DMS53 (cell line): ENCODE results near the gene PRRT1B.
"Not testable (repeated sequence)": the region's sequence is repeated elsewhere in the genome, so short reads cannot be mapped to it uniquely, and the experiment has no call there.

Experiments used
- DNase-seq: peaks from one replicate; lab custom pipeline; 2025; lab: John Stamatoyannopoulos, UW

PRRT1B gene

DNA sequence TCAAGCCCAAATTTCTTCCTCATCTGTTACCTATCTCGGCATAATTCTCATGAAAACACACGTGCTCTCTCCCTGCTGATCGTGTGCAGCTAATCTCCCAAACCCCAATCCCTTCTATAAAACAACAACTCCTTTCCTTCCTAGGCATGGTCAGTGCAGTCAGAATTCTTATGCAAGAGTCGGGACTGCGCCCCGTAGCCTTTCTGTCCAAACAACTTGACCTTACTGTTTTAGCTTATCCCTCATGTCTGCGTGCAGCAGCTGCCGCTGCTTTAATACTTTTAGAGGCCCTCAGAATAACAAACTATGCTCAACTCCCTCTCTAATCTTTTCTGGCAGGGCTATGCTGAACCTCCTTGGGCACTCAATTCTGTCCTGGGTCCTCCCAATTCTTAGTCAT is 5.1 kb downstream of the PRRT1B start:
- not testable (repeated sequence) for DNase-seq

- no peak for DNase-seq
These were observed 6.7 kb downstream of the PRRT1B start for GRCh38 chr9:131552030-131552429.

DNA sequence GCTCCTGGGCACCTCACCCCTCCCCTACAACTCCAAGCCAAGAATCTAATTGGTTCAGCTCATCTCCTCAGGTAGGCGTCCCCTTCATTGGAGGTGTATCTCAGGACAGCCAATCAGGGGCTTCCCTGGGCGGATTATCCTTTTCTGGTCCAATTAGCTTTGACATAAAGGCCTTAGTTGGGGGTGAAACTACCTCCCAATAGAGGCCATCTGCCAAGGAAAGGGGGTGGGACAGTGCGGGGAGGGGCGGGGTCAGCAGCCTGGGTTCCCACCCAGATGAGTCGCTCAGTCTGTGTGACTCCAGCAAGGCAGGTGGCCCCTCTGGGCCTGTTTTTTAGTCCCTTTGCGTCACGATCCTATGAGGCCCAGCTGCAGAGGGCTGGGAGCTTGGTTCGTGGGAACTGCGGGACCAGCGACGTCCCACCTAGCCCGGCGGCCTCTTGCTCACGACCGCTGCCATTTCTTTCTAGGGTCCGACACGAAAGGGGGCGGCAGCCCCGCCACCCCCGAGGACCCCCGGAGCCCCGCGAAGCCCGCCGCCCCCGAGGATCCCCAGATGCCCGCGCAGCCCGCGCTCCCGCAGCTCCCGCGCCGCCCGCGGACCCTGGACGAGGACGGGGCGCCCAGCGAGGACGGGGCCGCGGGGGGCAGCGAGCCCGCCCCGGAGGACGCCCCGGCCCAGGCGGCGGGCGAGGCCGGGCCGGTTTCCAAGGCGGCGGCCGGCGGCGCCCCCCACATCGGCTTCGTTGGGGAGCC is 8.9 kb downstream of the PRRT1B start:
- peak; percentile 20 for DNase-seq

DNA sequence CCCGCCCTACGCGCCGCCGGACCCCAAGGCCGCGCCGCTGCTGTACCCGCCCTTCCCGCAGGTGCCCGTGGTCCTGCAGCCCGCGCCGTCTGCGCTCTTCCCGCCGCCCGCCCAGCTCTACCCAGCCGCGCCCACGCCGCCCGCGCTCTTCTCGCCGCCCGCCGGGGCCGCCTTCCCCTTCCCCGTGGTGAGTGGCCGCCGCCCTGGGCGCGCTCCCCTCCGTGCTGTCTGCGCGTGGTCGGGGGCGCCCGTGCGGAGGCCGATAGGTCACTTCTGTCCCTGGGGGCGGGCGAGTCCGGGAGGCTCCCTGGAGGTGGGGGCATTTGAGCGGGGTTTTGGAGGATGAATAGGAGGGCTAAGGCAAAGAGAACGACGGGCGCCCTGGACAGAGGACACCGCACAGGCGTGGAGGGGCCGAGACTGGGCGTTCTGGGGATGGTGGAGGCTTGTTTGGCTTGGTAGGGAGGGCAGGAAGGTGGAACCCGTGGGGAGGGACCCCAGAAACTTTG is 9.6 kb downstream of the PRRT1B start:
- DNase-seq = no peak

- no peak for DNase-seq
These were observed 10.7 kb downstream of the PRRT1B start for GRCh38 chr9:131555841-131556673.

DNA sequence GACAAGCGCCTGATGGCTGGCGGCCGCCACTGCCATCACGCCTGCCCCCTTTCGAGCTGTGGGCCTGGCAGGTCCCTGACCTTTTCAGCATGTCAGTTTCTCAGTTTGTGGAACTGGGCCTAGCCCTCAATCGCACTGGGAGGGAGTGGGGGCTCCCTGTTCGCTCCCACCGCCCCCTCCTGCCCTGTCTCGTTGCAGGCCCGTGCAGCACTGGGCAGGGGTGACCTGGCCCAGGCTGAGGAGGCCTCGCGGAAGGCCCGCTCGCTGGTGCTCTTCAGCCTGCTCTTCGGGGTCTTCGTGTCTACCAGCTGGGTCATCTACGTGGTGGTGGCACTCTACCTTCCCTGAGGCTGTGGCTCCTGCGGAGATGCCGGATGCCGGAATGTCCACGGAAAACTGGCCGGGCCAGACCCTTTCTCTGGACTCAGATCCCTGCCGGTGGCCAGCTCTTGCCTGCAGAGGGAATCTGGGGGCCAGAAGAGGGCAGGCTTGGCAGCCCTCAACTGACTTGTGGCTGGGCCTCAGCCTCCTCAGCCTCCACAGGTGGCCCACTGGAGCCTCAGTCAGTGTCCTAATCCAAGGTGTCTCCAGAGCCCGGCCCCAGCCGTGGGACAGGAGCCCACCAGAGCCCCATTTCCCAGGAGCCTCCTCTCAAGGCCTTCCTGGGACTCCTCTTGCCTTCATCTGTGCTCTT is 12.7 kb downstream of the PRRT1B start:
- no peak for DNase-seq

DNA sequence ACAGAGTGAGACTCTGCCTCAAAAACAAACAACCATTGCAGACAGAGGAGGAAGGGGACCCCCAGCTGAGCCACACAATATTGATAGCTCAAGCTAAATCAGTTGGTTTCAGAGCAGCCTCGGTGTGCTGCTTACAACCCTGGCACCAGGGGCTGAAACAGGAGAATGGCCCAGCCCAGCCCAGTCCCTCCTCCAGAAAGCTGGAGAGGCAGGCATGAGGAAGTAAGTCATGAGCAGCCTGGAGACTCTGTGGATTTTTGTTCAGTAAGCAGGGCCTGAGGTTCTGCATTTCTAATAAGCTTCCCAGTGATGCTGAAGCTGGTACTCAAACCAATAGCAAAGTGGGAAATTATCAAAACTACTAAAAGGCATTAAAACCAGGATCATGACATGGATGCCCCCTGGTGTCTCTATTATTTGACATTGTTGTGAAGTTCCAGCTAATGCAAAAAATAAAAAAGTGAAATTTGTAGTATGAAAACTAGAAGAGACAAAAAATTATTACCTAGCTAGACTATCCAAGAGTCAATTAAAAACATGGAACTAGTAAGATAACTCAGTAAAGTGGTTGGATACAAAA is 14.2 kb downstream of the PRRT1B start:
- no peak for DNase-seq

DNA sequence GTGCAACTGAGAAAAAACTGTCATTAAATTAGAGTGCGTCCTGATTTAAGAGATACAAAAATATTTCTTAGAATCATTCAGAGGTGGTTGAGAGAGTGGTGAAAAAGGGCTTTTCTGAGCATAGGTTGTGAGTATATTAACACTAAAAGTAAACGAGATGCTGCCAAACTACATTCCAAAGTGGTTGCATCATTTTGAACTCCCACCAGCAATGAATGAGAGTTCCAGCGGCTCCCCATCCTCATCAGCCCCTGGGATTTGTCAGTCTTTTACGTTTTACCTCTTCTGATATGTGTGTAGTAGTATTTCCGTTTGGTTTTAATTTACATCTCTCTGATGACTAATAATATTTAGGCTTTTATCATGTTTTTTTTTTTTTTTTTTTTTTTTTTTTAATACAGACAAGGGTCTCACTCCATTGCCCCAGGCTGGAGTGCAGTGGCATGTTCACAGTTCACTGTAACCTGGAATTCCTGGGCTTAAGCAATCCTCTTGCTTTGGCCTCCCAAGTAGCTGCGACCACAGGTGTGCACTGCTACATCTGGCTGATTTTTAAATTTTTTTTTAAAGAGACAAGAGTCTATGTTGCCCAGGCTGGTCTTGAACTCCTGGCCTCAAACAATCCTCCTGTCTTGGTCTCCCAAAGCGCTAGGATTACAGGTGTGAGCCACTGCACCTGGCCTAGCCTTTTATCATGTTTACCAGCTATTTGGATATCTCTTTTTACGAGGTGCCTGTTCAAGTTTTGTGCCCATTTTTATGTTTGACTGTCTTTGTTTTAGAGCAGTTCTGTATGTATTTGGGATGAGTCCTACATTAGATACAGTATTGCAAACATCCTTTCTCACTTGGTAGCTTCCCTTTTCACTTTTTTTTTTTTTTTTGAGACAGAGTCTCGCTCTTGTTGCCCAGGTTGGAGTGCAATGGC is 17.0 kb downstream of the PRRT1B start:
- peak; percentile 52 for DNase-seq

- DNase-seq = no peak
These were observed 20.0 kb downstream of the PRRT1B start for GRCh38 chr9:131565369-131565768.

DNA sequence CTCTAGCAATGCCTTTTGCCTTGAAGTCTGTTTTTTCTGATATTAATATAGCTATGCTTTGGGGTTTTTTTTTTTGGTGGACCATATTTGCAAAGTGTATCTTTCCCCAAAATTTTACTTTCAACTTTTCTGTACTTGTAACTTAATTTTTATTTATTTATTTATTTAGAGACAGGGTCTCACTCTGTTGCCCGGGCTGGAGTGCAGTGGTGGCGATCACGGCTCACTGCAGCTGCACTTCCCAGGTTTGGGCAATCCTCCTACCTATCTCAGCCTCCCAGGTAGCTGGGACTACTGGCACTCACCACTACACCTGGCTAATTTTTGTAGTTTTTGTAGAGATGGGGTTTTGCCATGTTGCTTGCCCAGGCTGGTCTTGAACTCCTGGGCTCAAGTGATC is 20.8 kb downstream of the PRRT1B start:
- no peak for DNase-seq

DNA sequence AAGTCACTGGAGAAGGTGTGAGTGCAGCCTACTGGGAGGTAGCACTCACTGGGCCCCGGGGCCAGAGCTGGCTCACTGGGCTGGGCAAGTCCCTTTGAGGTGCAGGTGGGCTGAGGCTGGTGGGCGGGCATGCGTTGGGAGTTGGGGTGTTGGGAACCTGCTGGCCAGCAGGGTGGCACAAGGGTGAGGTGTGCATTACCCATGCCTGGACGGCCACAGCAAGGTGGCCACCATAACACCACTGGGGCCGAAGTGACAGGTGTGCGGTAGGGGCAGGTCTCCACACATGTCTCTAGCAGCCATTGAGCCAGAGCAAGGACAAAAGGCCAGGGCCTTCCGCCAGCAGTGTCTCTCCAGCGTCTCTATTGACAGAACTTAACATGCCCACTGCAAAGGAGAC is 22.6 kb downstream of the PRRT1B start:
- DNase-seq = no peak

- no peak for DNase-seq
These were observed 29.7 kb downstream of the PRRT1B start for GRCh38 chr9:131574730-131575640.

- DNase-seq = no peak
These were observed 30.9 kb downstream of the PRRT1B start for GRCh38 chr9:131575946-131576853.

DNA sequence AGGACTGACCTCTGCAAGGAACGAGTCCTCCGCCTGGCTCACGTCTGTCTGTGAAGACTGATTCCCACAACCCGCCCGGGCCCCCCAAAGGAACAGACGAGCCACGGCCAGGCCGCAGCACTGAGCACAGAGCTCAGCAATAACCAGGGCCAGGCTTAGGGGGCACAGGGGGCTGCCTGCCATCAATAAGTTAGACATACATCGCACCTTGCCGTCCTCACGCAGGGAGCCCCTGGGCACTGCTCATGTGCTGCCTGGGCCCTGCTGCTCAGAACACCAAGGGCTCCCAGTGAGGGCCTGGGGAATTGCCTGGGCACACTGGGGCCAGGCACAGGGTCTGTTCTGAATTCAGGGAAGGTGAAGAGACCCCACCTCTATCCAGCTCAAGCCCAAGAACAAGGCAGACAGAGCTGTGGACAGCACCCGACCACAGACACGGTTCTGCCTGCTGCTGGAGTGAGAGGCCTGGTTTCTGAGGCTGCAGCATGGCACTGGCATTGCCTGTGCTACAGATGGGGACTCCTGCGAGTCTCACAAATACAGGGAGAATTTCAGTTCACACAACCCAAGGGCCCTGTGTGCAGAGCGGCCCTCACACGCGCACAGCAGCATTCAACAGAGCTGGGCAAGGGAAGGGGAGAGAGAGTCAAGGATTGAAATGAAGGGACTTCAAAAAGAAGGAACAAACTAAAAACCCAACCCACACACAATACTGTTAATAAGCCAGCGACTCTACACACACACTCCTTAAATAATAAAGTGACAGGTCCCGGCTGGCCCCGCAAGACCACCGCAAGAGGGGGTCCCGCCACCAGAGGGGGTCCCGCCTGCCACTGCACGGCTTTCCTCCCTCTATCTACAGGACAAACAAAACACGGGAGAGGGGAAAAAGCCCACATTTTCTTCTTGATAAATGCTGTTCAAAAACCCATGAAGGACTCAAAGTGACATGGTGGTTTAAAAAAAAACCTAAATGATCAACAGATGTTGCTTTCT is 32.0 kb downstream of the PRRT1B start:
- DNase-seq = no peak

DNA sequence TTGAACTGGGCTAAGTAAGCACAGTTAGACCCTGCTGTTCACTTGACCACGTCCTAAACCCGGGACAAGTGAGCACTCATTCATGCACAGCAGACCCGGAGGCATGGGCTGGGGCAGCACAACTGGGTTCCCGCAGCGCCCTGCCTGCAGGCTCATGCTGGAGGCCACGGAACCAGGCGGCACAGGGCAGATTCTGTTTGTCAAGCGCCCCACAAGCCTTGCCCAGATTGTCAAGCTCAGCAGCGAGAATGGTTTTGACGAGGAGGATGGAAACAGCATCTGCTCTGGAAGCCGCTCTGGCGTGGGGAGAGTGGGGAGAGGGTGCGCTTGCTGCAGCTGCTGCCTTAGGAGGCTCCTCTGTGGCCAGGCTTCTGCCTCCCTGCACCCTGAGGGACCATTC is 32.7 kb downstream of the PRRT1B start:
- DNase-seq = no peak

DNA sequence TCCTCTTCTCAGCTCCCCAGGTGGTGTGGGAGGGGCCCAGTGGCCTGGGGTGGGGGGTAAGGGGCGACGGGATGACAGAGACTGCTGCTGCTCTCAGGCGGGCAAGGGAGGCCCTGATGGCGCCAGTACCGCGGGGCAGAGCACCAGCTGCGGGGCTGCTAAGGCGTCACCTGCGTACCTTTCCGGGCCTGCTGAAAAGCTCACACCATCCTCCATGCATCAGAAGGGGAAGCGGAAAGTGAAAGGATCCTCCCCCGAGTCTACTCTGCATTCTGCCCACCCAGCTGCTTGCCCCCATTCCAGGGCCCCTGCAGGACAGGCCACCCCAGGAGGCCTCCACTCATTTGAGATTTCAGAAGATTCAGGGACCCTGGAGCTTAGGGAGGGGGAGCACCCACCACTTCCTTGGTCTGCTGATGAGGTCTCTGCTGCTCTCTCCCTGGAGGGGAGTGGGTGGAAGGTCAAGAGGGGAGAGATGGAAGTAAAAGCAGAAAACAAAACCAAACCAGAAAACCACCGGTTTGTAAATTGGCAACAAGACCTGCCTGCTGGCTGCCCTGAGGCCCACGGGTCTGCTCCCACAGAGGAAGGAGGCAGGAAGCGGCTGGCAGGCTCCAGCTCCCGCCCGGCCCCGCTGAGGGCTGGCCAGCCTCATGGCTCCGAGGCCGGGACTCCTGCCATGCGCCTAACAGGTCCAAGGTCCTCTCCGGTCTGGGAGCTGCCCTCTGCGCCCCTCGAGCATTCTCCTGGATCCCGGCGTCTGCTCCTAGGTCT is 33.6 kb downstream of the PRRT1B start:
- DNase-seq = no peak

DNA sequence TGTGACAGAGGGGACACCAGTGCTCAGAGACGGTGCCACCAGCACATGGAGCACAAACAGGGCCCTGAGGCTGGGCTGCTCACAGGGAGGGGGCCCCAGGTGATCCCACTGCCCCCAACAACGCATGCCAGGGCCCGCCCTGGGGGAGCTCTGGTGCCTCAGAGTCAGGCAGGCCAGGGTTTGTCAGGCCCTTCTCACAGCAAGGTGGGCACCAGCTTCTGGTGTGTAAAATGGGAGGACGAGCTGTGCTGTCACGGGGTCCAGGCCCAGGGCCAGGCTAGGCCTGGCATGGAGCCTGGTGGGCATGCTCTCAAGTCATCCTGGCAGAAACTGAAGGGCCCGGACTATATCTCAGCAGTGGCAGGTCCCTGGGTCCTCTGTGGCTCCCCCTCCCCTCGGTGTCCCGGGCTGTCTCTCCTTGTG is 34.5 kb downstream of the PRRT1B start:
- no peak for DNase-seq
